Activated effector memory CD4-positive, alpha-beta T cell treated with anti-CD3 and anti-CD28 coated beads, Interleukin-2, amount 50 U/mL, for 16 hours (primary cell): ENCODE data around the gene ENTPD3.

Experiments used
- DNase-seq: peaks from one replicate; pipeline ENCODE4 v3.0.0-alpha.2; 2020

The ENTPD3 gene

GRCh38 chr3:40387001-40387894, at the start of gene ENTPD3:
Gene ENTPD3 (plus strand): TSS chr3:40387184. CDS start chr3:40388058, 874 bp downstream.
- DNase-seq = peak; percentile 74

- DNase-seq = no peak
These were observed 47.1 kb upstream of the ENTPD3 start for GRCh38 chr3:40339871-40340270.

GRCh38 chr3:40340541-40341170, 46.3 kb upstream of the ENTPD3 start:
- no peak for DNase-seq

GRCh38 chr3:40341671-40342070, 45.3 kb upstream of the ENTPD3 start:
- no peak for DNase-seq

GRCh38 chr3:40350529-40350928, 36.5 kb upstream of the ENTPD3 start:
- DNase-seq = no peak

- DNase-seq = no peak
These were observed 31.6 kb upstream of the ENTPD3 start for GRCh38 chr3:40355410-40355809.

GRCh38 chr3:40358454-40358853, 28.5 kb upstream of the ENTPD3 start:
- DNase-seq = no peak

- no peak for DNase-seq
These were observed 23.3 kb upstream of the ENTPD3 start for GRCh38 chr3:40363674-40364073.

- no peak for DNase-seq
These were observed 20.5 kb upstream of the ENTPD3 start for GRCh38 chr3:40366203-40367162.

- no peak for DNase-seq
These were observed 17.3 kb upstream of the ENTPD3 start for GRCh38 chr3:40369716-40370115.

- no peak for DNase-seq
These were observed 9.2 kb upstream of the ENTPD3 start for GRCh38 chr3:40377822-40378221.

- no peak for DNase-seq
These were observed 7.2 kb upstream of the ENTPD3 start for GRCh38 chr3:40379674-40380306.

- no peak for DNase-seq
These were observed 4.9 kb upstream of the ENTPD3 start for GRCh38 chr3:40381904-40382616.

- DNase-seq = no peak
These were observed 4.4 kb upstream of the ENTPD3 start for GRCh38 chr3:40382617-40382979.

- DNase-seq = no peak
These were observed 771 bp upstream of the ENTPD3 start for GRCh38 chr3:40386213-40386612.

- DNase-seq = no peak
These were observed 891 bp downstream of the ENTPD3 start for GRCh38 chr3:40387895-40388254.

GRCh38 chr3:40396406-40396805, 9.4 kb downstream of the ENTPD3 start:
- DNase-seq = no peak

- DNase-seq = no peak
These were observed 10.1 kb downstream of the ENTPD3 start for GRCh38 chr3:40397129-40397528.

- no peak for DNase-seq
These were observed 10.9 kb downstream of the ENTPD3 start for GRCh38 chr3:40397912-40398311.

- no peak for DNase-seq
These were observed 11.4 kb downstream of the ENTPD3 start for GRCh38 chr3:40398346-40398745.

GRCh38 chr3:40404591-40405198, 17.7 kb downstream of the ENTPD3 start:
- no peak for DNase-seq

- DNase-seq = no peak
These were observed 20.0 kb downstream of the ENTPD3 start for GRCh38 chr3:40407007-40407406.
